ENCODE measurements around the gene BRK1.

DNA sequence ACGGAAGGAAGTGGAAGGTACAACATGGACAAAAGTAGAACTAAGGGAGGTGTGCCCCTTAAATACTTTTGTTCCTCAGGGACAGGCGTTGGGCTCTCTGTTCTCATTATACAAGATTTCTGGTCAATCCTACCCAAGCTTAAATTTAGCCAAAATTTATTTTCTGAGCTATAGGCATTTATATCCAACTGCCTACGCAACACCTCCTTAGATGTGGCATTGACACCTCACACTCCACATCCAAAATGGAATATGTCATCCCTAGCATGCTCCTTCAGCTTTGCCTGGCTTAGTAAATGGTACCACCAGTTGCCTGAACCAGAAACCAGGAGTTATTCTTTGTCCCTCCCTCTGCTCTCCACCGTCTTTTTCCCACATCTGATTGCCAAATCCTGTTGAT lies 33.6 kb upstream of the BRK1 start:
- TF ChIP-seq POLR2A (IDR thresholded peaks at IDR 0.05; ENCODE audit: low read depth, low read length), result no peak
- TF ChIP-seq POLR2AphosphoS5 (IDR thresholded peaks at IDR 0.05; ENCODE audit: low read depth, low read length), result no peak
- no peak for TF ChIP-seq TAF1 (IDR thresholded peaks at IDR 0.05; ENCODE audit: borderline replicate concordance, low read depth, low read length)

All from GM12892 (cell line).